Panc1 (cell line): Measurements from ENCODE around the gene IGSF3.

ENCODE experiments used
- POLR2AphosphoS5 ChIP-seq: IDR thresholded peaks from 2 replicates; pipeline ENCODE4 v1.6.1; 2012; ENCODE audit warnings: mild to moderate bottlenecking, low read depth, low read length, moderate library complexity
- TCF7L2 ChIP-seq: IDR thresholded peaks from 2 replicates; pipeline ENCODE4 v1.6.1; 2011; ENCODE audit warnings: mild to moderate bottlenecking, low read depth, low read length, inconsistent platforms
- TF ChIP-seq, protein P1 (sequence below): fragments of 450-650 bp; IDR thresholded peaks from 2 replicates; pipeline ENCODE4 v1.5.1; 2017; ENCODE audit warnings: mild to moderate bottlenecking

GRCh38 chr1:116569381-116569670, 98.2 kb downstream of the IGSF3 start:
- TF ChIP-seq, protein P1, sequence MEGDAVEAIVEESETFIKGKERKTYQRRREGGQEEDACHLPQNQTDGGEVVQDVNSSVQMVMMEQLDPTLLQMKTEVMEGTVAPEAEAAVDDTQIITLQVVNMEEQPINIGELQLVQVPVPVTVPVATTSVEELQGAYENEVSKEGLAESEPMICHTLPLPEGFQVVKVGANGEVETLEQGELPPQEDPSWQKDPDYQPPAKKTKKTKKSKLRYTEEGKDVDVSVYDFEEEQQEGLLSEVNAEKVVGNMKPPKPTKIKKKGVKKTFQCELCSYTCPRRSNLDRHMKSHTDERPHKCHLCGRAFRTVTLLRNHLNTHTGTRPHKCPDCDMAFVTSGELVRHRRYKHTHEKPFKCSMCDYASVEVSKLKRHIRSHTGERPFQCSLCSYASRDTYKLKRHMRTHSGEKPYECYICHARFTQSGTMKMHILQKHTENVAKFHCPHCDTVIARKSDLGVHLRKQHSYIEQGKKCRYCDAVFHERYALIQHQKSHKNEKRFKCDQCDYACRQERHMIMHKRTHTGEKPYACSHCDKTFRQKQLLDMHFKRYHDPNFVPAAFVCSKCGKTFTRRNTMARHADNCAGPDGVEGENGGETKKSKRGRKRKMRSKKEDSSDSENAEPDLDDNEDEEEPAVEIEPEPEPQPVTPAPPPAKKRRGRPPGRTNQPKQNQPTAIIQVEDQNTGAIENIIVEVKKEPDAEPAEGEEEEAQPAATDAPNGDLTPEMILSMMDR = no peak
- TF ChIP-seq POLR2AphosphoS5 (no peak), TCF7L2 (no peak)
